ENCODE measurements around the gene GDF3. TPM values are rescaled to one million over a fixed set of nuclear protein-coding genes. Genes with fewer than 3 reads are reported as not detected.
A peak's percentile ranks its signal among the peaks of the same experiment; 100 is the strongest.
"Not testable (repeated sequence)": the region's sequence is repeated elsewhere in the genome, so short reads cannot be mapped to it uniquely, and the experiment has no call there.

Gene GDF3
- polyA plus RNA-seq (ENCODE audit: insufficient read length), result 0.48 TPM
- long read RNA-seq, donor 1, partial matches to known transcripts, result 0 of 2 reads
- long read RNA-seq, donor 1, other reads (novel, unspliced or antisense), result 0 of 2 reads
- long read RNA-seq, donor 2, result 0 reads
- long read RNA-seq, donor 3, result 0 reads
- long read RNA-seq, donor 4, result 0 reads
- long read RNA-seq, donor 5, result 0 reads
- long read RNA-seq, donor 6, result 0 reads
- long read RNA-seq, donor 7, partial matches to known transcripts, result 0 of 1 reads
- long read RNA-seq, donor 7, other reads (novel, unspliced or antisense), result 0 of 1 reads
- long read RNA-seq, donor 8, result 0 reads

DNA sequence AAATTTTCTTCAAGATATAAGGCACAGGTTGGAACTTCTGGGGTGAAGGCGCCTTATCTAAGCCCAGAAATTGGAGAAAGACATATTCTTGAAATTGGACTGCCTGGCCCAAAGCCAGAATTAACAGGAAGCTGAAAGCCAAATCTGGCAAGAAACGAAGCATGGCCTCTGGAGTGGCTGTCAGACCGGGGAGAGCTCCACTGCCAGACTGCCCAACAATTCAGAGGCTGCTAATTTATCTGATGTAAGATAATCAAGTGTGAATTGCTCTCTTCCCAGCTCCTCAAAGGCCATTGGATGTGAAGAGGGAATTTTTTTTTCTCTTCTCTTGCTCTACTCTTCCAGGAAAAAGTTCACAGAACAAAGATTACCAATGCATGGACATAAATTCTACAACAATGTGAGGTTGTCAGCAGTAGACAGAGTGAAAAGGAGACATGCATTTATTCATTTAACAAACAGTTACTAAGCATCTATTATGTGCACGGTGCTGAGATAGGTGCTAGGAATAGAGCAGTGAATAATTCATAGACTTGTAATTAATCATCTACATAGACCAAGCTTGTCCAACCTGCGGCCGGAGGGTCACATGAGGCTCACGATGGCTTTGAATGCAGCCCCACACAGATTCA lies at the start of gene GDF3:
Gene GDF3 (minus strand): TSS at position 210 of the 632 bp plus-strand sequence. CDS start 47 bp downstream, at position 163.
- DNase-seq, result no peak

DNA sequence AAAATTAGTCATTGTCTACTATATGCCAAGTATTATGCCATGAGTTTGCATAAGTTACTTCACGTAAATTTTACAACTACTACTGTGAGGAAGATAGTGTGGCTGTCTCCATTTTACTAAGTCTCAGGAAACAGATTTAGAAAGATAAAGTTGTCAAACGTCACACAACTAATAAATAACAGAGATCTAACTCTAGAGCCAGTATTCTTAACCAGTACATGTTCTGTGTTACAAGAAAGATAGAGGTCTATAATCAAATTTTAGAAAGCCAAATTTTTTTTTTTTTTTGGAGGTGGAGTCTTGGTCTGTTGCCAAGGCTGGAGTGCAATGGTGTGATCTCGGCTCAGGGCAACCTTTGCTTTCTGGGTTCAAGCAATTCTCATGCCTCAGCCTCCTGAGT lies 37.4 kb upstream of the GDF3 start:
- DNase-seq, result no peak

DNA sequence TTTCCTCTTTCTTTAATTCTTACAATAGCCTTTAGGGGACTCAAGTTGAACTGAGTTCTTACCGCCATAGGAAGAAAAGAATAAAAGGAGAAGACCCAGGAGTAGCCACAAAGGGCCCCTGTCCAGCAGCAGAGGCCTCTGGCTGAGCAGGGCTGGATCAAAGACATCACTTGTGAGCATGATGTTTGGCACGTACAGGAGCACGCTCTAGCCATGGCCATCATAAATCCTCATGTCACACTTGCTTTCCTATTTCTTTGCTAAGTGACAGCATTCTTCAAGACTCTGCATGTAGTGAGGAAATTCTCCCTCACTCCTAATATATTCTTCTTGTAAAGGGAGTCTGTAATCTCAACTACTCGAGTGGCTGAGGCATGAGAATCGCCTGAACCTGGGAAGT lies 35.9 kb upstream of the GDF3 start:
- DNase-seq, result peak; percentile 33

DNA sequence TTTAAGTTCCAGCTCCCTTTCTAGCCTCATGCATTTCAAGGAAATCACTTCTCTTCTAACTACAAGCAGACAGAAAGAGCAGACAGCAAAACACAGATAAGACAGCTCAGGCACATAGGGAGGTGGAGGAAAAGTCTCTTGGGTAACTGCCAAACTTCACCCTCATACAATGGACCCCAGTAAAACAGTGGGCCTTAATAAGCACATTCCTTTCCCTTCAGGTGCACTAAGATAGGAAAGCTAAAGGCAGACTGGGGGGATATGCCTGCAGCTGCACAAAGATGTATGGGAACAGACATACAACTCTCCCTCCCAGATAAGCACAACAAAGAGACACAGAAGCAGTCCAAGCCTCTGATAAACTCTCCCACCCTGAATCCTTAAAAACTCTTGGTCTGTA lies 35.4 kb upstream of the GDF3 start:
- DNase-seq, result not testable (repeated sequence)

DNA sequence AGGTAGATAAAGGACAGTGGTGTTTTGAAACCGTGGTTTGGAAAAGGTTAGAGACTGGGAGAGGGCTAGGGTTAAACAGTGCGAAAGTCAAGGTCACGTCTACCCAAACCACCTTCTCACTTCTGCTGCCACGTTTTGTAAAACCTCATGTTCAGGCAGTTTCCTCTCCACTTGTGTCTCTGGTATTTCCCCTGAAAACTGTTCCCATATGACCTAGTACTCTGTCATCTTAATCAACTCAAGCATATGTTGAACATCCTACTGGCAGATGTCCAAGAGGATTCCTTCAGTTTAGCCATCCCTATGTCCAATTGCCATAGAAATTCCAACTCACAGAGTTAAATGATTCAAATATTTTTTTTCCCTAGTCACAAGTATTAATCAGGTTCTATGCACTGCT lies 34.2 kb upstream of the GDF3 start:
- DNase-seq, result no peak

DNA sequence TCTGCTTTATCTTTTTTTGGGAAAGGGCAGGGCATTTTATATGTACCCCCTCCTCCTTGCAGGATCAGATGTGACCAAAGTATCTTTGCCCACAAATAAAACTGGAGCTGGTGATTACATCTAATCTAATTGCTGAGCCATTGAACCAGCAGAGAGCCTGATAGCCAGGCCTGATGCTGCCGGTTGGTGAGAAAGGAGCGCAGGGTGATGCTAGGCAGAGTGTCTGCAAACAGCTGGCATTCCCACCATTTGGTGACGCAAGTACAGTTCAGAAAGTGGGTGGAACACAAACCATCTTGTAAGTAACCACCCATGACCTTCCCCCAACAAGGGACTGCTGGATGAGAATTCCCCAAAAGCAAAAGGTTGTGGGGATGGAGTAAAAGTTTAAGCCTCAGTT lies 28.4 kb upstream of the GDF3 start:
- no peak for DNase-seq

DNA sequence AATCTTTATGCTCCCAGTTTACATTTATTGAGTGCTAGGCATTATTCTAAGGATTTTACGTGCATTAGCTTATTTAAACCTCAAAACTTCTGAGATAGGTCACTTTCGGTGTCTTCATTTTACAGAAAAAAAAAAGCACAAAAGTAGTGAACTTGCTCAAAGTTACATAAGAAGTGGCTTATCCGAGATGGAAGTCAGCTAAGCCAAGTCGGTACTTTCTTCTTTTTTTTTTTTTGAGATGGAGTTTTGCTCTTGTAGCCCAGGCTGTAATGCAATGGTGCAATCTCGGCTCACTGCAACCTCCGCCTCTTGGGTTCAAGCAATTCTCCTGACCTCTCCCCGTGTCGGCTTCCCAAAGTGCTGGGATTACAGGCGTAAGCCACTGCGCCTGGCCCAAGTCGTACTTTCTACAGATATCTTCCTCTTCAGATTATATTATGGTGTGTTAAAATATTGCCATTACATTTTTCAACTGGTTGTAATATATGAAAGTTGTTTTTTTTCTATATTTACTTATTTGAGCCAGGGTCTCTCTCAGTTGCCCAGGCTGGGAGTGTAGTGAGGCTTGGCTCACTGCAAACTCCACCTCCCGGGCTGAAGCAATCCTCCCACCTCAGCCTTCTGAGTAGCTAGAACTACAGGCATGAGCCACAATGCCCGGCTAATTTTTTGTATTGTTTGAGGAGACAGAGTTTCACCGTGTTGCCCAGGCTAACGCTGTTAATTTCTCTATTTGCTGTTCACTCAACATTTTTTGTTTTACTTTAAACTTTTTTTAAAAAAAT lies 24.6 kb upstream of the GDF3 start:
- DNase-seq, result no peak

DNA sequence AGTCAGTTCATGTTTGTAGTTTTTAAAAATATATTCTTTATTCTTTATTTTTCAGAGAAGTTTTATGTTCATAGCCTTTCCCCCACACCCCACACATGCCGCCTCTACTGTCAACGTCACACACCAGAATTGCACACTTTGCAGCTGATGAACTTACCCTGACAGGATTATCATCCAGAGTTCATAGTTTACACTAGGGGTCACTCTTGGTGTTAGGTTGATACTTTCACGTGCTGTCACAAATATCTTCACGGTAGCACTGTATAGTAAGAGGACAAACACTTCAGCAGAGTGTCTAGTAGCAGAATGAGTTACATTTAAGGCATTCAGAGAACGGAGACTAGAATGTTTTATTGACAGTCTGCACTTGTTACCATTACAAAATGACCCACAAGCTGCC lies 20.8 kb upstream of the GDF3 start:
- no peak for DNase-seq

DNA sequence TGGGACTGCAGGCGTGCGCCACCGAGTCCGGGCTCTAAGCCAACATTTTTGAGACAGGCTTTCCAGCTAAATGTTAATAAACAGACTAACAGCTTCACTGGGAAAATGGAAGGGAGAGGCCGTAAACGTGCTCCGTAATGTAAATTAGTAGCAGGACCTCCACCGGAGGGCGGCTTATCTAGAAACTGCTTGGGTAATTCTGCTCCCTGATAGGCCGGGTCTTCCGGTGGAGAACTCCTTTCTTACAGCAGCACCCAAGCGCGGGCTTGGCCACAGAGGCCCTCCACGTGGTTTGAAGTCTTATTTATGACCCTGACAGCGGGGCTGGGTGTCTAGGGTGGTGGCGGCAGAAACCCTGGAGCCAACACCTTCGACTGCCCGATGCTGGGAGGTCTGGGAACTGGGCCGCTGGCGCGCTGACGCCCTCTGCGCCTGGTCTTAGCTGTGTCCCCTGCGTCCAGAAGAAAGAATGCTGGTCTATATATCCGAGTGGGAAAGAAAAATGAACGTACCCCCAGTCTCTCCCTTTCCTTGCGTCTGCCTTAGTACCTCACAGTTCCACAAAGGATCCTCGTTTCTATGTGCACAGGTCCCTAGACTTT lies 17.4 kb upstream of the GDF3 start:
- DNase-seq, result no peak

DNA sequence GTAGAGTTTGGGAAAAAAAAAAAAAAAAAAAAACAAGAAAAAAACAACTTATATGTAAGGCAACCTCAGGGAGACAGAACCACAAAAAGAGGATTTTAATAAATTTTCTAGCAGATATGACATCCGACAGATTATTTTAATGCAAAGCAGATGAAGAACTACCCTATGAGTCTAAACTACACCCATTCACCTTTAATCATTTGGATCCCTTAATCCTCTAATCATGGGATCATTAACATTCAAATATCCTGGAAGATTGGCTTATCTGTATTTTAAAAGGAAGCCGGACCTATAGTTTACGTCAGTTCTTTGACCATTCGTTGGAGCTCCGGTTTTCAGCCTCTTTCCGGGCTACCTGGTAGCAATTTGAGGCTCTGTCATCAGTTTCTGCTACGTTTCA lies 15.6 kb upstream of the GDF3 start, which contains the start of gene DPPA3:
Gene DPPA3 (plus strand): TSS at position 301 of the 400 bp plus-strand sequence. CDS start 138 bp downstream, outside the sequence.
- DNase-seq, result no peak

DNA sequence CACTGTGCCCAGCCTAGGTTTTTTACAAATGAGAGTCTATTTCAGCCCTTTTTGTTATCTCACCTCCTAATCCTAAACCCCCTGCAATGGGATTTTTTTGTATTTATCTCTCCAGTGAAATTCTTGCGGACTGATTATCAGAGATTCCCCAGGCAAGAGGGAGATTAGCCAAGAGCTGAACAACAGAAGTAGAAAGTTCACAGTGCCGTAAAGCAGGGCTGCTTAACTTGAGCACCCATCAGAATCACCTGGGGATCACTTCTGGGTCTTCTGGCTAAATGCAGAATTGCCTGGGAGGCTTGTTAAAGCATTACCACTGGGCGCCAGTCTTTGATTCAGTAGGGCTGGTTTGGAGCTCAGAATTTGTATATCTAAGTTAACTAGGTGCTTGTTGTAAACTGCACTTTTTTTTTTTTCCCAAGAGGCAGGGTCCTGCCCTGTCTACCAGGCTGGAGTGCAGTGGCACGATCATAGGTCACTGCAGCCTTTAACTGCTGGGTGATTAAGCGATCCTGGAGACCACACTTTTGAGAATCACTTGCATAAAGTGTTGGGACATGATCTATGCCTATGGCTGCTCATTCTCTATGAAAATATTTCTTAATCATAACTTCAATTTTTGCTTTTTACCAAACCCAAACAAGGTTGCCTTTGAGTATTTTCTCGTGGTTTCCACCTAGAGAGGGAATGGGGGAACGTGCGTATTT lies 14.5 kb upstream of the GDF3 start:
- DNase-seq, result no peak

DNA sequence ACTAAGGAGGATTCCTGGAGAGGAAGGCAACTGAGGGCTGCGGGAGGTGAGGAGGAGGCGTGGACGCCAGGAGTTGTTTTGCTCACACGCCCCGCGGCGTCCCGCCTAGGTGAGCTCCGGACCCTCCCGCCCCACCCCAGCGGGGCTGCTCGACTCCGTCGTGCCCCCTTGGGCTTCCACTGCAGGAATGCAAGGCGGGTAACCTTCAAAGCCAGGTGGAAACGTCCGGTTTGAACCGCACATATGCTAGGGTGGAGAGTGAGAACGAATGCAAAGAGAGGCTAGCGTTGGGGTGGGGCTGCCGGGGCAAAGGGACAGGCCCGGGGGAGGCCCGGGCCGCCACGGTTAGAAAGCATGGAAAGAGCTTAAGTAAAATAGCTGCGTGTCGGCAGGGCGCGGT lies 10.3 kb upstream of the GDF3 start:
- DNase-seq, result no peak

DNA sequence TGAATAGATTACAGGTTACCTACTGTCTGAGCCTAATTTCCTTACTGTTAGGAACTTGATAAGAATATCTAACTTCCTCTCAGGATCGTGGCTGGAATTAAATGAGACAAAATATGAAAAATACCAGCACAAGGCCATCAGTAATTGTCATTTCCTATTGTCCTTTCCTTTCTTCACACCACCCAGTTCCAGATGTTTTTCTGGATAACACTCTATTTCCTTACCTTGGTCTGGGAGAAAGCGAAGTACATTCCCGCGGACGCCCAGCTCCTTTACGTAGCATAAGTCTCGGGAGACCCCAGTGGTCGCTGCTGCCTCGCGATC lies 376 bp downstream of the GDF3 start:
- DNase-seq, result no peak

DNA sequence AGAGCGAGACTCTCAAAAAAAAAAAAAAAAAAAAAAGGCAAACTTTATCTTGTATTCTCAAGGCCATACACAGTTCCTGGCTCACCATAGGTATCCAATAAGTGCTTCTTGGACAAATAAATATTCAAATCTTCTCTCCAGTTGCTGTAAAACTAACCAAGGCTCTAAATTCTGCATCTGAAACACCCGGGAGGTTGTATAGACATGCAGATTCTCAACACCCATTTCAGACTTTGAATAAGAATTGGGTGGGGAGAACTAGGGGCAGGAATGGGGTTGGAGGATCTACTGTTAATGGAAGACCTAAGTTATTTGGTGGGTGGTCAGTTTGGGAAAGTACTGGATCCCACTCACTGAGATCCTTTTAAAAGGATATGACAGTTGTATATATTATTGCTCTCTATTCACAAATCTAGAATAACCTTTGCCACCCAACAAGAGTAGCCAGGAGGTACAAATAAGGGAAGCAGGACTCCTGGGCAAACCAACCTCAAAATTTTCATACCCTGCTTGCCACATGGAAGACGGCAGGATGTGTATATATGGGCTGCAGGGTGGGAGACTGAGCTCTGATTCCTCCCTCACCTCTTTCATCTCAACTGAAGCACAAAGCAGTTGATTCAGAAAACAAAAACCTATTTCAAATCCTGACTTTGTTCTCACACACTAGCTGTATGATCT lies 879 bp downstream of the GDF3 start:
- no peak for DNase-seq

DNA sequence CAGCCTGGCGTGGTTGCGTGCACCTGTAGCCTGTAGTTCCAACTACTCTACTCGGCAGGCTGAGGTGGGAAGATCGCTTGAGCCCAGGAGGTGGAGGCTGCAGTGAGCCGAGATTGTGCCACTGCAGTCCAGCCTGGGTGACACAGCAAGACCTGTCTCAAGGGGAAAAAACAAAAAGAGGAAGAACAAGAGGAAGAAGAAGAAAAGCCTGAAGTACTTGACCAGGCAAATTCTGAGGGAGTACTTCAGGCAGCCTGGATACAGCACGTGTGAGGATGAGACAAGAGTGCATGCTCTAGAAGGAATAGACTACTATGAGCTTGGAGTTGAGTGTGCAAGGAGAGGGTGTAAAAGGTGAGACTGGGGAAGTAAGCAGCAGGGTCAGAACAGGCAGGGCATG lies 1.8 kb downstream of the GDF3 start:
- no peak for DNase-seq

DNA sequence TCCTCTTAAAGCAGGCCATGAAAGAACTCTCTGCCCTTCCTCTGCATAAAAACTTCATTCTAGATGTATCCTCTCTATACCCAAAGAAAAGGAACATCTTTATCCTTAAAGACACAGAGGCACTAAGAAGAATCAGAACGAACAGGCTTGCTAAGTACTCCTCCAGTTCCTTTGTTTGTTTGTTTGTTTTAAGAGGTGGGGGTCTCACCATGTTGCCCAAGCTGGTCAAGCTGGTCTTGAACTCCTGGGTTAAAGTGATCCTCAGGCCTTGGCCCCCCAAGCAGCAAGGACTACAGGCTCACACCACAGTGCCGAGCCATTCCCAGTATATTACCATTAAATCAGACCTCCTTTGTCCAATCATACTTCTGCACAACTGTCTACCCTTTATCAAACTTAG lies 14.0 kb downstream of the GDF3 start:
- DNase-seq, result no peak

DNA sequence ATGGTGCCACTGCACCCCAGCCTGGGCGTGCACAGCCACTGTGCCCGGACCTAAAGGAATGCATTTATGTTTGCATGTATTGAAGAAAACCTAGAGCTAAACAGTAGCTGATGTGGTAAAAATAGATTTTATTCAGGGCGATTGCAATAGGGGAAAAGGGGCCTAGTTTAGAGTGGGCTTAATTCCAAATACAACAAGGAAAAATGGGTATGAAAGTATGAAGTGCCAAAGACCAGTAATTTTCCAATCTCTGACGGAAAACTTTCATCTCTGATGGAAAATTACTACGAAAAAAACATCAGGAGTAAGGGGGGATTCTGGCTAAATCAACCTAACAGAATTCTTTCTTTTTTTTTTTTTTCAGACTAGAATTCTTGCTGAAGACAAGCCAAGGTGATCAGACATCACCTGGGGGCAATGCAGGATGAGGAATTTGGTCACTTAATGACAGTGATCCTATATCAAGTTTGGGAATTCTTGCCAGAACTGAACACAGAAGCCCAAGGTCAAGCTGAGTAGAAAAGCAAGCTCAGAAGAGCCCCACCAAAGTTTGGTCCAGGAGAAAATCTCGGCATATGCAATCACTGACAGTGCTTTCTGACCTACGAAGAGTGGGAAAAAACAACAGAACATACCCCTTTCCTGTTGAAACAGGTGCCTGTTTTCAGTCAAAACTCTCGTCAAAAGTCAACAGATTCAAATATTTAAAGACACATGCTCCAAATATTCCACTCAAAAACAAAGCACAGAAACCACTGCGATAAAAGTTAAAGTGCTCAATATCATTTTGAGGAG lies 16.1 kb downstream of the GDF3 start:
- no peak for DNase-seq

DNA sequence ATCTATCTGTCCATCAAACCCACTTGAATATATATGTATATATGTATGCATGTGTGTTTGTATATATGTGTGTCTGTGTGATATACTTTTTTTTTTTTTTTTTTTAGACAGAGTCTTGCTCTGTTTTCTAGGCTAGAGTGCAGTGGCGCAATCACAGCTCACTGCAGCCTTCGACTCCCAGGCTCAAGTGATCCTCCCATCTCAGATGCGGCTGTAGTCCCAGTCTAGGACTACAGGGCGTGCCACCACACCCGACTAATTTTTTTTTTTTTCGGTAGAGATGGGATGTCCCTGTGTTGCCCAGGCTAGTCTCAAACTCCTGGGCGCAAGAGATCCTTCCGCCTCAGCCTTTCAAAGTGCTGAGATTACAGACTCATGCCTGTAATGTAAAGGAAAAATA lies 16.8 kb downstream of the GDF3 start:
- no peak for DNase-seq

DNA sequence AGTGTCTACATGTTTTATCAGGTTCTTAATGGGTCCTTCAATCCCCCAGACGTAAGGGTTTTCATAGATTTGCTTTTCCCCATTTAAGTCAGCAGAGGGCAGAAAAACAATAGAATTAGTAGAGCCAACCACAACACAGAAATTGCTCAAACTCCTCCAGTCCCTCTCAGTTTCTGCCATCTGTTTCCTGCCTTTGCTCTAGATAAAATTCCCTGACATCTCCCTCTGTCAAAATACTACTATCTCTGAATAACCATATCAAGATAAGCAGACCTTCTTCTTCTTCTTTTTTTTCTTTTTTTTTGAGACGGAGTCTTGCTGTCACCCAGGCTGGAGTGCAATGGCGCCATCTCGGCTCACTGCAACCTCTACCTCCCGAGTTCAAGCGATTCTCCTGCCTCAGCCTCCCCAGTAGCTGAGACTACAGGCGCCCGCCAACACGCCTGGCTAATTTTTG lies 18.1 kb downstream of the GDF3 start:
- DNase-seq, result peak; percentile 37

DNA sequence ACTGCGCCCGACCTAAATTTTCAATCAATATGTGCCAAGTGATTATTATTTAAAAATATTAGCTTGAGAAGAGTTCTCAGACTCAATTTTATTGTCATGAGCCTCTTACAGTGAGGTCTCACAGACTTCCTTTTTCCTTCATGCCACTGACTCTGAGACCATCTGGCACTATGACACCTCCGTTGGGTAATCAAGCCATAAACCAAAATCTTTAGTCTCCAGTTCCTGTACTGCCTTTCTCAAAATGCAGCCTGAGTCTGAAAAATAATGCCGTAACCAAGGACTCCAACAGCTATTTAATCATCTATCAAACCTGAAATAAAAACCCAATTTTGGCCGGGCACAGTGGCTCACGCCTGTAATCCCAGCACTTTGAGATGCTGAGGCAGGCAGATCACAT lies 20.1 kb downstream of the GDF3 start:
- not testable (repeated sequence) for DNase-seq

DNA sequence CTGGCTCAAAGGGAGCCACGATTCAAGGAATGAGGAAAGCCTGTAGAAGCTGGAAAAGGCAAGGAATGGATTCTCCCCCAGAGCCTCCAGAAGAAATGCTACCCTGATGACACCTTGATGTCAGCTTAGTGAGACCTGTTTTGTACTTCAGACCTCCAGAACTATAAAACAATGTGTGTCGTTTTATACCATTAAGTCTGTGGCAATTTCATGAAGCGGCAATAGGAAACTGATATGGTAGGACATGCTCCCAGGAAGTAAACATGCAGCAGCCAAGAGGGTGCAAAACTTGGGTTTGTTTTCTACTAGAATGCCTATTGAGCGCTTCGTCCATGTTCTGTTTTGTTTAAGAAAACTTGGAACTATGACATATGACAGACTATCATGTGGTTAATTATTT lies 27.4 kb downstream of the GDF3 start:
- DNase-seq, result no peak

All from left kidney (tissue), 8 donors.